Right atrium auricular region (tissue), 2 donors: ENCODE results near the gene USP32. TPM values are rescaled to one million over a fixed set of nuclear protein-coding genes. Genes with fewer than 3 reads are reported as not detected.

Source experiments
- DNase-seq: peaks from one replicate; pipeline ENCODE4 v3.0.0-alpha.2; 2019; ENCODE audit warnings: low spot score
- H3K27ac ChIP-seq, 2 donors: fragments of 200-600 bp; sonication (generic); 1 replicate in 1 of 2; 2 replicates in 1 of 2; pipeline ENCODE4 v1.5.1; 2016 to 2019
- H3K27me3 ChIP-seq, 2 donors: fragments of 200-600 bp; sonication (generic); one replicate each; pipeline versions ENCODE4 v1.5.1 to v1.6.0; 2017 to 2019
- H3K36me3 ChIP-seq: fragments of 200-600 bp; sonication (generic); one replicate; pipeline ENCODE4 v1.5.1; 2016
- H3K4me1 ChIP-seq, 2 donors: fragments of 200-600 bp; sonication (generic); one replicate each; pipeline versions ENCODE4 v1.5.1 to v1.6.0; 2017 to 2019
- H3K4me3 ChIP-seq, 2 donors: fragments of 200-600 bp; sonication (generic); 1 replicate in 1 of 2; 2 replicates in 1 of 2; pipeline ENCODE4 v1.5.1; 2017 to 2019; ENCODE audit warnings: mild to moderate bottlenecking in 1 of 2, moderate library complexity in 1 of 2
- H3K9me3 ChIP-seq, 2 donors: fragments of 200-600 bp; sonication (generic); one replicate each; pipeline ENCODE4 v1.5.1; 2019
- CTCF ChIP-seq, 2 donors: fragments of 200-600 bp; sonication (generic); IDR thresholded peaks; one replicate each; pipeline ENCODE4 v1.5.1; 2019; ENCODE audit warnings: antibody characterized with exemption in 2 of 2
- total RNA-seq, 2 donors: library from RNA; depleted of rRNA; stranded (reverse); fragments of >200 nt; gene quantifications; one replicate each; pipeline ENCODE4 v1.1.0, GENCODE V29; 2016

Gene USP32
- total RNA-seq, 2 donors from 2014 or later, result 24.5 to 27.7 TPM

DNA sequence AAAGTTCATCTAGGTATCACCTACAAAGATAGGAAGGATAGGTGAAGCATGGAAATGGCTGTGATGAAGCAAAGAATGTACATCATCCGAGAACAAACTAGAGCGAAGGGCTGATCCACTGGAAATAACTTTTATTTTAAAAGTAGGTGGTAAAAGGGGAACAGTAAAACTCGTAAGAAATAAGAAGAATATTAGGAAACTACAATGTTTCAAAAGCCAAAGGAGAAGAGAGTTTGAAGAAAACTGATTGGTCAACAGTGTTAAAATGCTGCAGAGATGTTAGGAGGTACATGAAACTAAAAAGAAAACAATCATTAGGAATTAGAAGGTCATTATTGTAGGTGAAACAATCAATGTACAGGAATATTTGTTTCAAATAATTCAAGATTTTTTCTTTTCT, 108.1 kb downstream of the USP32 start:
- Histone ChIP-seq H3K4me1 (no peaks in the 10 kb centered on the region), H3K27ac (no peak overlapping the region), H3K9me3 (no peaks in the 10 kb centered on the region), H3K4me3 (no peak overlapping the region), H3K36me3 (peaks cover 7% of the 10 kb centered on the region), H3K27me3 (no peaks in the 10 kb centered on the region)
- TF ChIP-seq CTCF (IDR thresholded peaks at IDR 0.05), result no peak
- DNase-seq, result no peak

DNA sequence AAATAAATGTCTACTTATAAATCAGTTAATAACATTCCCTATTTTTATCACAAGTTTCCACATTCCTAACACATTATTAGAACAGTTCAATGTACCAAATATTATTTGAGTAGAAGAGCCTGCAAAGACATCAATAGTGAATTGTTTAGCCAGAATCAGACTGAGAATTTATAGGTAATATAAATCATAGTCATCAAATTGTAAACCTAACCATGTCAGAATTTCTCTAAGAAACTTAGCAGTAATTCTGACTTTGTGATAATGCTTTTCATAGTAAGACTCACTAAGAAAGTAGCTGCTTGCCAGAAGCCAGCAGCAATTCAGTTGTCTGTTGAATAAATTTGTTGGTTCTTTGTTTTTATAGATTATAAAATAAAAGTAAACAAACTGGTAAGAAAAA, 111.3 kb downstream of the USP32 start:
- Histone ChIP-seq H3K4me1 (peaks cover 0 to 5% of the 10 kb centered on the region in 2 donors), H3K4me3 (no peak overlapping the region), H3K27ac (no peak overlapping the region), H3K9me3 (no peaks in the 10 kb centered on the region), H3K27me3 (no peaks in the 10 kb centered on the region), H3K36me3 (no peaks in the 10 kb centered on the region)
- TF ChIP-seq CTCF (IDR thresholded peaks at IDR 0.05), result no peak
- no peak for DNase-seq

- Histone ChIP-seq H3K36me3 (no peaks in the 10 kb centered on the region), H3K4me1 (peaks cover 0 to 5% of the 10 kb centered on the region in 2 donors), H3K27me3 (no peaks in the 10 kb centered on the region), H3K27ac (no peak overlapping the region), H3K4me3 (no peak overlapping the region), H3K9me3 (no peaks in the 10 kb centered on the region)
- DNase-seq, result no peak
- no peak for TF ChIP-seq CTCF (IDR thresholded peaks at IDR 0.05)
These were observed 113.7 kb downstream of the USP32 start for GRCh38 chr17:60278237-60278636.

DNA sequence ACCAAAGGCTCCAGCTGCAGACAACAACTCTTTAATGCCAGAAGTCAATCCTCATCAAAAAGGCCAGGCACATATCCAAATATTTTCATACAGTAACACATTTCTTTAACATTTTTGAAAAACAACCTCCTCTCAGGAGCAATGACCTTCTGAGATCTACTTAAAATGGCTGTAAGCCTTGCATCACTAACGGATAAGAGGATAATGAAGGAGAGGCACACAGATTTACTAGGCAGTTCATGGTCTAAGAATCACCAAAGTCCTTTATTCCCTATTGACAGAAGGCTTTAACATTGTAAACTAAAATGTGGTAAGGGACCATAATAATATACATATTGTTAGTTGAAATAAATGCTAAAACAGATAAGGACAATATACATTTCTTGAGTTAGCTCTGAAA, 114.7 kb downstream of the USP32 start:
- H3K27me3 ChIP-seq, result no peaks in the 10 kb centered on the region
- peaks cover 0 to 5% of the 10 kb centered on the region in 2 donors for H3K4me1 ChIP-seq
- H3K27ac ChIP-seq, result no peak overlapping the region
- no peak for DNase-seq
- no peaks in the 10 kb centered on the region for H3K36me3 ChIP-seq
- H3K4me3 ChIP-seq, result no peak overlapping the region
- H3K9me3 ChIP-seq, result no peaks in the 10 kb centered on the region
- TF ChIP-seq CTCF (IDR thresholded peaks at IDR 0.05), result no peak

DNA sequence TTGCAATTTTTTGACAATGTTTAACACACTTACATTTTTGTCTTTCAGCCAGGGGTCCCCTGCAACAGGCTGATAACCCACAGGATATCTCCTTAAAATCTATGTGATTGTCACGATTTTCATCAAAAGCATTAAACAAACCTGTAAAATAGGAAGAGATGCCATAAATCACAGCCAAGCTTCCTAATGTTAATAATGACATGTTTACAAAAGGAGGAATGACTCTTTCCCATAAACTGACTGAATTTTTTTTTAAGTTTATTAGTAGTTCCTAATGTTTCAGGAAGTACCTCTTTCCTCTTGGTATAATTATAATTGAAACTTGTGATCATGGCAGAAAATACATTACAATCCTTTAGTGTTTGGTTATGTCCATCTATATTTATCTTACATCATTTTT, 122.5 kb downstream of the USP32 start:
- Histone ChIP-seq H3K27ac (no peak overlapping the region), H3K4me1 (no peaks in the 10 kb centered on the region), H3K9me3 (no peaks in the 10 kb centered on the region), H3K36me3 (peaks cover 18% of the 10 kb centered on the region), H3K4me3 (no peak overlapping the region), H3K27me3 (no peaks in the 10 kb centered on the region)
- TF ChIP-seq CTCF (IDR thresholded peaks at IDR 0.05), result no peak
- no peak for DNase-seq

DNA sequence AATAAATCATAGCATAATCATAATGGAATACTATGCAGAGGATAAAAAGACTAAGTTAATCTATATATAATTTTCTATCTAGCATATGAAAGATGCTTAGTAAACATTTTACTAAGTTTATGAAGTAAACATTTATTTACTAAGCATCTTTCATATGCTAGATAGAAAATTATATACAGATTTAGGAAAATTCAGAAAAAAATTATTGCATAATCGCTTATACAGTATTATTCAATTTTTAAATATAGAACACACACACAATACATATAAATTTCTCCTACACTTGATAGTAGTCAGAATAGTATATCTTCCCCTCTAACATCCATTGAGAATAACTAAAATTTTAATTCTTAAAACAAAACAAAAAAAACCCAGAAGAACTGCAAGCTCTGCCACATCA, 131.4 kb downstream of the USP32 start:
- no peaks in the 10 kb centered on the region for H3K27me3 ChIP-seq
- DNase-seq, result no peak
- peaks cover 25% of the 10 kb centered on the region for H3K36me3 ChIP-seq
- H3K4me3 ChIP-seq, result no peak overlapping the region
- H3K4me1 ChIP-seq, result no peaks in the 10 kb centered on the region
- no peak overlapping the region for H3K27ac ChIP-seq
- TF ChIP-seq CTCF (IDR thresholded peaks at IDR 0.05), result no peak
- no peaks in the 10 kb centered on the region for H3K9me3 ChIP-seq
